ENCODE measurements around the gene ZNF280D. TPM values are rescaled to one million over a fixed set of nuclear protein-coding genes. Genes with fewer than 3 reads are reported as not detected.

The ZNF280D gene
- total RNA-seq, 1 donor from 2014 or later = 8.7 TPM

DNA sequence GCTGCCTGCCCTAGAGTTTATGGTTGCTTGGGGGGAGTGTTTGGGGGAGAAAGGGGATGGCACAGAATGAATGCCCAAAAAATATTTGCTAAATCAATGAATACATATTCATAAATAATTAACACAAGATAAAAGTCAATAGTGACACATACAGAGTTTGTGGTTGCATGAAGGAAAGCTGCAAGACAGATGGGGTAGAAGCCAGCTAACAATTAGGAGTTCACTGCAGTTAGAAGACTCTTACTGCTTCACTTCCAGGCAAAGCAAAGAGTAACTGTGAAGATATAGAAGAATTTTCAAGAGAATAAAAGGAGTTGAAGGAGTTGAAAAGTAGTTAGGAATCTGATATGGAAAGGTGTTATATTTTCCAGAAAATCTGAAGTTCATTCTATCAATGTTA is 72.4 kb downstream of the ZNF280D start:
- peaks cover 3% of the 10 kb centered on the region for H3K36me3 ChIP-seq (ENCODE audit: control insufficient read depth, insufficient read depth, low read length)
- TF ChIP-seq, protein P1, sequence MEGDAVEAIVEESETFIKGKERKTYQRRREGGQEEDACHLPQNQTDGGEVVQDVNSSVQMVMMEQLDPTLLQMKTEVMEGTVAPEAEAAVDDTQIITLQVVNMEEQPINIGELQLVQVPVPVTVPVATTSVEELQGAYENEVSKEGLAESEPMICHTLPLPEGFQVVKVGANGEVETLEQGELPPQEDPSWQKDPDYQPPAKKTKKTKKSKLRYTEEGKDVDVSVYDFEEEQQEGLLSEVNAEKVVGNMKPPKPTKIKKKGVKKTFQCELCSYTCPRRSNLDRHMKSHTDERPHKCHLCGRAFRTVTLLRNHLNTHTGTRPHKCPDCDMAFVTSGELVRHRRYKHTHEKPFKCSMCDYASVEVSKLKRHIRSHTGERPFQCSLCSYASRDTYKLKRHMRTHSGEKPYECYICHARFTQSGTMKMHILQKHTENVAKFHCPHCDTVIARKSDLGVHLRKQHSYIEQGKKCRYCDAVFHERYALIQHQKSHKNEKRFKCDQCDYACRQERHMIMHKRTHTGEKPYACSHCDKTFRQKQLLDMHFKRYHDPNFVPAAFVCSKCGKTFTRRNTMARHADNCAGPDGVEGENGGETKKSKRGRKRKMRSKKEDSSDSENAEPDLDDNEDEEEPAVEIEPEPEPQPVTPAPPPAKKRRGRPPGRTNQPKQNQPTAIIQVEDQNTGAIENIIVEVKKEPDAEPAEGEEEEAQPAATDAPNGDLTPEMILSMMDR (IDR thresholded peaks at IDR 0.05; ENCODE audit: insufficient read depth, low read length, severe bottlenecking) = no peak
- no peaks in the 10 kb centered on the region for H3K27me3 ChIP-seq (ENCODE audit: control insufficient read depth, insufficient read depth, low read length)
- DNase-seq (ENCODE audit: low read depth) (no peak), FAIRE-seq (no peak)
- no peak overlapping the region for H3K4me3 ChIP-seq (ENCODE audit: low read depth, low read length)

DNA sequence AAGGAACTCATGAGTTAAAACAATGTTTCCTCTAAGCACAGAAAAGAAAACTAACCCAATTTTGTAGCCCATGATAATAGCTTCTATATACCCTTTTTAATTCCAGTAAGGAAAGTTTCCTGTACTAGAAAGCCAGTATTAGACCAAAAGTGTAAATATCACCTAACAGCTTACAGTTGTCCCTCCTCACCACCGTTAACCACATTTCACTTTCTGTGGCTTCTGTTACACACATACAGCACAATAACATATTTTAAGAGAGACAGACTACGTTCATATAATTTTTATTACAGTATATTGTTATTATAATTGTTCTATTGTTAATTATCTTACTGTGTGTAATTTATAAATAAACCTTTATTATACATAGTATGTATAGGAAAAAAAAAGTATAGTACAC is 74.1 kb downstream of the ZNF280D start:
- peaks cover 3% of the 10 kb centered on the region for H3K36me3 ChIP-seq (ENCODE audit: control insufficient read depth, insufficient read depth, low read length)
- H3K27me3 ChIP-seq (ENCODE audit: control insufficient read depth, insufficient read depth, low read length) = no peaks in the 10 kb centered on the region
- DNase-seq (ENCODE audit: low read depth) (no peak), FAIRE-seq (no peak)
- TF ChIP-seq, protein P1 (IDR thresholded peaks at IDR 0.05; ENCODE audit: insufficient read depth, low read length, severe bottlenecking) = no peak
- no peak overlapping the region for H3K4me3 ChIP-seq (ENCODE audit: low read depth, low read length)

DNA sequence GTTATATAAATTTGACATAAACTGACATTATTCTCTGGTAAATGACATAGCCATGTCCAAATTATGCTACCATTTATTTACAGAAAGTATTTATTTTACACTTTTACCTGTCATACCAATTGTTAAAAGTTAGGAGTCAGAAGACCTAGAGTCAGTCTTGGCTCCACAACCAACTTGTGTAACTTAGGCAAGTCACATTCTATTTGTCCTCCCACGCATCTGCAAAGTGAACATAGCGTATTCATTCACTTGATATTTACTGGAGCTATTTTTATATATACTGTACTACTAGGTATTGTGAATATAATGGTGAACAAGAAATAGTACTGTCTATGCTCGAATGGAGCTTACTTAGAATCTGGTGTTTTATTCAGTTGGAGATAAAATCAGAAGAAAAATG is 78.7 kb downstream of the ZNF280D start:
- FAIRE-seq (no peak), DNase-seq (ENCODE audit: low read depth) (no peak)
- TF ChIP-seq, protein P1 (IDR thresholded peaks at IDR 0.05; ENCODE audit: insufficient read depth, low read length, severe bottlenecking) = no peak
- Histone ChIP-seq H3K36me3 (ENCODE audit: control insufficient read depth, insufficient read depth, low read length) (peaks cover under 1% of the 10 kb centered on the region), H3K27me3 (ENCODE audit: control insufficient read depth, insufficient read depth, low read length) (no peaks in the 10 kb centered on the region), H3K4me3 (ENCODE audit: low read depth, low read length) (no peak overlapping the region)

DNA sequence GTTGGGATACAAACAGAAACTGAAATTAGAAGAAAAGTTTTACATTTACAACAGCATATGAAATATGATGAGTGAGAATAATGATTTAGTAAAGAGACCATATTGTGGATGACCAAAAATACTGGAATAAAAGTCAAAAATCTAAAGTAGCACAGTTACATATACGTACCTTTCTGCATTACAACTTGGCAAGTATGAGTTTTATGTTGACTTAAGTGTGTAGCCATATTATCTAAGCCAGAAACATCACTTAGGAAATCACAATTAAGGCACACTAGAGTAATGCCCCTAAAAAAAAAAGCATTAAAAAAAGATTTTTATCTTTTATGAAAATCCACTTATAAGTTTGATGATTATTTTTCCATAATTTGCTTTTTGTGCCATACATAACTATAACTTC is 79.1 kb downstream of the ZNF280D start:
- H3K36me3 ChIP-seq (ENCODE audit: control insufficient read depth, insufficient read depth, low read length) = no peaks in the 10 kb centered on the region
- H3K4me3 ChIP-seq (ENCODE audit: low read depth, low read length) = no peak overlapping the region
- no peak for FAIRE-seq
- TF ChIP-seq, protein P1 (IDR thresholded peaks at IDR 0.05; ENCODE audit: insufficient read depth, low read length, severe bottlenecking) = no peak
- DNase-seq (ENCODE audit: low read depth) = no peak
- no peaks in the 10 kb centered on the region for H3K27me3 ChIP-seq (ENCODE audit: control insufficient read depth, insufficient read depth, low read length)

DNA sequence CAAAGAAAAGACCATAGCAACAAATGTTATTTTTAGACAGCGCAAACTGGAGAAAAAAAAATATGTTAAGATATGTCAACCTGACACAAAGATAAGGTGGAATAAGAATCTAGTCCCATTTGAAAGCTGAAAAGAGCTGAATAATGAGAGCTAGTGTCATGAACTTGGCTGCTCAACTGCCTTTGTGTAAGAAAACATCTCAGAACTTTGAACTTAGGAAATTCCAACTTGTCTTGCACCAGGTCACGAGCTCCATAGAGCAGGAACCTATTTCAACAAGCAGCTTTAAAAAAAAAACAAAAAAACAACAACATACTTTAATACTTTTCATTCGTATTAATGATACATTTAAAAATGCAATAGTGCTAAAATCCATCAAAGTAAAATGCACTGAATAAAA is 79.5 kb downstream of the ZNF280D start:
- DNase-seq (ENCODE audit: low read depth) (no peak), FAIRE-seq (no peak)
- TF ChIP-seq, protein P1 (IDR thresholded peaks at IDR 0.05; ENCODE audit: insufficient read depth, low read length, severe bottlenecking) = no peak
- H3K36me3 ChIP-seq (ENCODE audit: control insufficient read depth, insufficient read depth, low read length) = no peaks in the 10 kb centered on the region
- H3K27me3 ChIP-seq (ENCODE audit: control insufficient read depth, insufficient read depth, low read length) = no peaks in the 10 kb centered on the region
- H3K4me3 ChIP-seq (ENCODE audit: low read depth, low read length) = no peak overlapping the region

DNA sequence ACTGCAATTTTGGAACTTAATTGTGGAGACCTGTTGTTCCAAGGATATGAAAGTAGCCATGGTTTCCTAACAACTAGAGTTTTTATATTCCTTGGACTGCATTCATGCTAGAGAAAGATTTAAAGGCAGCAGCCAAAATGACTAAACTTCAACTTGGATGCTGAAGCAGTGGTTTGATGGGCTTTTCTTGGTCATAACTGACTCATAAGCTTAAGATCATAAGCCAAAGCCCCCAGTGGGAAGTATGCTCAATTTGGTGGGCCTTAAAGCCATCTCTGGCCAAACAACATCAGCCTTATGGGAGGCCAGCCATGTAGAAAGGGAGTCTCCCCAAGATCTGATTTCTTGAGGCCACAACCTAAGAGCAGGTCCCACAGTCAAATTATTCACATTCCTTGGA is 80.2 kb downstream of the ZNF280D start:
- FAIRE-seq = no peak
- H3K4me3 ChIP-seq (ENCODE audit: low read depth, low read length) = no peak overlapping the region
- H3K27me3 ChIP-seq (ENCODE audit: control insufficient read depth, insufficient read depth, low read length) = no peaks in the 10 kb centered on the region
- no peak for DNase-seq (ENCODE audit: low read depth)
- H3K36me3 ChIP-seq (ENCODE audit: control insufficient read depth, insufficient read depth, low read length) = no peaks in the 10 kb centered on the region
- TF ChIP-seq, protein P1 (IDR thresholded peaks at IDR 0.05; ENCODE audit: insufficient read depth, low read length, severe bottlenecking) = no peak
